Endothelial cell of hepatic sinusoid (primary cell): Measurements from ENCODE around the gene DGKZ.

Experiments
- in situ Hi-C: cut with HindIII; loops from 2 replicates; pipeline ENCODE4 v1.10.0; 2017; ENCODE audit warnings: low sequenced_read_pairs

Gene DGKZ

GRCh38 chr11:46389450-46390330 is 42.4 kb downstream of the DGKZ start:
- in situ Hi-C loops: no loop called here

GRCh38 chr11:46390331-46391171 is 43.3 kb downstream of the DGKZ start:
- in situ Hi-C loops: no loop called here

GRCh38 chr11:46391186-46391577 is 43.9 kb downstream of the DGKZ start:
- in situ Hi-C loops: no loop called here

GRCh38 chr11:46391578-46392420 is 44.5 kb downstream of the DGKZ start, which contains the start of gene CHRM4:
Gene CHRM4 (minus strand): TSS chr11:46391776. CDS start chr11:46386557, 5,219 bp downstream.
- in situ Hi-C loops: no loop called here

- in situ Hi-C loops: no loop called here
Measured at GRCh38 chr11:46392421-46393230, 45.4 kb downstream of the DGKZ start.

- in situ Hi-C loops: no loop called here
Measured at GRCh38 chr11:46393231-46393616, 46.0 kb downstream of the DGKZ start.

- in situ Hi-C loops: no loop called here
Measured at GRCh38 chr11:46393759-46394158, 46.5 kb downstream of the DGKZ start.

GRCh38 chr11:46397526-46397925 is 50.3 kb downstream of the DGKZ start:
- in situ Hi-C loops: no loop called here

GRCh38 chr11:46402957-46403902 is 56.0 kb downstream of the DGKZ start:
- in situ Hi-C loops: no loop called here

- in situ Hi-C loops: no loop called here
Measured at GRCh38 chr11:46404476-46405017, 57.3 kb downstream of the DGKZ start.

- in situ Hi-C loops: no loop called here
Measured at GRCh38 chr11:46407635-46408034, 60.4 kb downstream of the DGKZ start.

- in situ Hi-C loops: no loop called here
Measured at GRCh38 chr11:46408407-46408986, 61.2 kb downstream of the DGKZ start.

- in situ Hi-C loops: no loop called here
Measured at GRCh38 chr11:46410021-46410420, 62.8 kb downstream of the DGKZ start.

GRCh38 chr11:46413760-46414465 is 66.7 kb downstream of the DGKZ start:
- in situ Hi-C loops: no loop called here

- in situ Hi-C loops: no loop called here
Measured at GRCh38 chr11:46414466-46414796, 67.2 kb downstream of the DGKZ start.

GRCh38 chr11:46414879-46415278 is 67.6 kb downstream of the DGKZ start:
- in situ Hi-C loops: no loop called here

GRCh38 chr11:46417711-46418110 is 70.4 kb downstream of the DGKZ start:
- in situ Hi-C loops: no loop called here

- in situ Hi-C loops: no loop called here
Measured at GRCh38 chr11:46418751-46419150, 71.5 kb downstream of the DGKZ start.
